A549 (cell line): ENCODE results near the gene CDIP1. TPM values are rescaled to one million over a fixed set of nuclear protein-coding genes. Genes with fewer than 3 reads are reported as not detected.

ENCODE experiments used
- ATAC-seq, 2 experiments: fragments of 200-7000 bp in 1 of 2; fragments of >200 bp in 1 of 2; cut with Nextera tagmentation in 1 of 2; cut with Tn5 transposase in 1 of 2; 3 replicates each; pipeline versions ENCODE4 v1.8.0 to v1.9.1; 2018 to 2020; ENCODE audit warnings: mild to moderate bottlenecking in 1 of 2, moderate library complexity in 1 of 2
- CTCF ChIA-PET: fragments of 300-600 bp; sonication (Branson Sonifier 250); formaldehyde crosslinking; extraction: SDS; loops from one replicate; lab custom pipeline; 2021; ENCODE audit warnings: antibody characterized with exemption, inconsistent platforms; lab: Yijun Ruan, JAX
- POLR2A ChIA-PET: fragments of 350-600 bp; formaldehyde crosslinking; extraction: SDS; loops from one replicate; lab custom pipeline; 2021; ENCODE audit warnings: antibody characterized with exemption, inconsistent platforms; lab: Yijun Ruan, JAX
- DNase-seq, 2 experiments: peaks; one replicate each; pipeline versions ENCODE4 v3.0.0 to v3.0.0-alpha.2; 2011 to 2016; ENCODE audit warnings: low read depth in 1 of 2, low spot score in 1 of 2
- FAIRE-seq: peaks from 2 replicates; lab custom pipeline; 2011; peaks lifted over from hg19 to GRCh38; lab: Jason Lieb, UNC
- H3K27ac ChIP-seq, 2 experiments: fragments of >200 bp; sonication (Bioruptor Twin); formaldehyde crosslinking; 3 replicates each; pipeline ENCODE4 v1.5.1; 2016 to 2017
- H3K4me1 ChIP-seq: fragments of >200 bp; sonication (Bioruptor Twin); formaldehyde crosslinking; 3 replicates; pipeline ENCODE4 v1.6.1; 2016
- H3K4me2 ChIP-seq: fragments of >200 bp; sonication (Bioruptor Twin); formaldehyde crosslinking; 3 replicates; pipeline ENCODE4 v1.6.1; 2016
- H3K4me3 ChIP-seq: fragments of >200 bp; sonication (Bioruptor Twin); formaldehyde crosslinking; 3 replicates; pipeline ENCODE4 v1.5.1; 2016
- H3K9me3 ChIP-seq: fragments of >200 bp; sonication (Bioruptor Twin); formaldehyde crosslinking; 3 replicates; pipeline ENCODE4 v1.6.1; 2016
- CHD2 ChIP-seq: fragments of 150-350 bp; IDR thresholded peaks from 2 replicates; pipeline ENCODE4 v1.6.1; 2014; ENCODE audit warnings: low read length; ENCODE audit not compliant: partially characterized antibody
- EHF ChIP-seq: fragments of 250-450 bp; sonication (Bioruptor Pico); IDR thresholded peaks from 2 replicates; pipeline ENCODE4 v1.5.0; 2020; ENCODE audit warnings: mild to moderate bottlenecking
- ESRRA ChIP-seq: fragments of 150-350 bp; IDR thresholded peaks from 2 replicates; pipeline ENCODE4 v1.6.1; 2014; ENCODE audit warnings: mild to moderate bottlenecking, low read length, borderline replicate concordance
- FOSB ChIP-seq: fragments of 250-450 bp; sonication (Bioruptor Pico); IDR thresholded peaks from 2 replicates; pipeline ENCODE4 v1.5.0; 2020; ENCODE audit warnings: mild to moderate bottlenecking, moderate library complexity
- FOXS1 ChIP-seq: fragments of 250-450 bp; sonication (Bioruptor Pico); IDR thresholded peaks from 2 replicates; pipeline ENCODE4 v1.5.0; 2020; ENCODE audit warnings: mild to moderate bottlenecking, moderate library complexity
- GATA3 ChIP-seq: IDR thresholded peaks from 2 replicates; pipeline ENCODE4 v1.6.1; 2012; ENCODE audit warnings: borderline replicate concordance
- KDM1A ChIP-seq: fragments of 200-600 bp; sonication (generic); IDR thresholded peaks from 2 replicates; pipeline ENCODE4 v1.6.1; 2016; ENCODE audit warnings: low read depth, mild to moderate bottlenecking
- MAFK ChIP-seq: fragments of 450-650 bp; IDR thresholded peaks from 2 replicates; pipeline ENCODE4 v1.6.1; 2014; ENCODE audit not compliant: partially characterized antibody
- NFE2L2 ChIP-seq: fragments of 150-350 bp; conservative IDR thresholded peaks from 2 replicates; pipeline ENCODE4 v1.6.1; 2014; ENCODE audit warnings: low read length
- PHF8 ChIP-seq: fragments of 200-600 bp; sonication (generic); IDR thresholded peaks from 2 replicates; pipeline ENCODE4 v1.6.1; 2016; ENCODE audit warnings: low read depth, mild to moderate bottlenecking, antibody characterized with exemption, moderate library complexity, borderline replicate concordance
- RAD21 ChIP-seq, 2 experiments: fragments of >200 bp in 1 of 2; sonication (Bioruptor Twin) in 1 of 2; formaldehyde crosslinking in 1 of 2; IDR thresholded peaks in 1 of 2; conservative IDR thresholded peaks in 1 of 2; 2 replicates in 1 of 2; 3 replicates in 1 of 2; pipeline ENCODE4 v1.6.1; 2012 to 2018; ENCODE audit warnings: inconsistent platforms in 1 of 2
- RNF2 ChIP-seq: fragments of 200-600 bp; sonication (generic); IDR thresholded peaks from 2 replicates; pipeline ENCODE4 v1.6.1; 2016; ENCODE audit warnings: low read depth, mild to moderate bottlenecking, antibody characterized with exemption, moderate library complexity, borderline replicate concordance
- SMC3 ChIP-seq: fragments of >200 bp; sonication (Bioruptor Twin); formaldehyde crosslinking; IDR thresholded peaks from 3 replicates; pipeline ENCODE4 v1.6.1; 2018; ENCODE audit warnings: inconsistent platforms
- ZC3H11A ChIP-seq: fragments of 450-650 bp; IDR thresholded peaks from 2 replicates; pipeline ENCODE4 v1.6.1; 2014; ENCODE audit warnings: antibody characterized with exemption, mild to moderate bottlenecking
- ZFP36 ChIP-seq: fragments of 450-650 bp; IDR thresholded peaks from 2 replicates; pipeline ENCODE4 v1.6.1; 2014; ENCODE audit warnings: borderline replicate concordance; ENCODE audit not compliant: partially characterized antibody
- ZNF302 ChIP-seq: fragments of 250-450 bp; sonication (Bioruptor Pico); IDR thresholded peaks from 2 replicates; pipeline ENCODE4 v1.9.0; 2021; ENCODE audit warnings: inconsistent platforms, mild to moderate bottlenecking, moderate library complexity
- WGBS: methylation state at CpG from one replicate; pipeline ENCODE4 v1.1.6; 2017; ENCODE audit errors: missing lambda C conversion rate; 5-methylcytosine and 5-hydroxymethylcytosine counted together
- polyA plus RNA-seq, 4 experiments: library from polyadenylated mRNA; depleted of rRNA in 3 of 4; stranded (reverse); fragments of >200 nt; fragmentation: RNase III in 1 of 4; extraction: RNeasy Plus Mini Kit Qiagen cat#74134 plus additional on column Dnase treatment in 1 of 4; gene quantifications; 2 replicates in 3 of 4; 3 replicates in 1 of 4; pipeline ENCODE4 v1.2.3, GENCODE V29; 2011 to 2017
- TF ChIP-seq, protein P1 (sequence below): fragments of >200 bp; sonication (Bioruptor Twin); formaldehyde crosslinking; IDR thresholded peaks from 3 replicates; pipeline ENCODE4 v1.6.1; 2016
- TF ChIP-seq, protein P2 (sequence below): fragments of >200 bp; sonication (Bioruptor Twin); formaldehyde crosslinking; IDR thresholded peaks from 3 replicates; pipeline ENCODE4 v1.5.1; 2016
- TF ChIP-seq, protein P3 (sequence below): IDR thresholded peaks from 2 replicates; pipeline ENCODE4 v1.6.1; 2012; ENCODE audit warnings: low read depth, borderline replicate concordance
- TF ChIP-seq, protein P4 (sequence below): fragments of 200-600 bp; sonication (generic); IDR thresholded peaks from 2 replicates; pipeline ENCODE4 v1.6.1; 2016; ENCODE audit warnings: antibody characterized with exemption, mild to moderate bottlenecking, moderate library complexity
- TF ChIP-seq, protein P5 (sequence below): fragments of >200 bp; sonication (Bioruptor Twin); formaldehyde crosslinking; IDR thresholded peaks from 2 replicates; pipeline ENCODE4 v1.6.1; 2016
- TF ChIP-seq, protein P6 (sequence below): fragments of 250-450 bp; sonication (Bioruptor Pico); IDR thresholded peaks from 2 replicates; pipeline ENCODE4 v1.5.0; 2021; ENCODE audit warnings: mild to moderate bottlenecking, moderate library complexity, borderline replicate concordance

Gene CDIP1
- polyA plus RNA-seq, 2 of the 4 experiments (the other 2 are of a cell fraction): 3.7 to 8.4 TPM

DNA sequence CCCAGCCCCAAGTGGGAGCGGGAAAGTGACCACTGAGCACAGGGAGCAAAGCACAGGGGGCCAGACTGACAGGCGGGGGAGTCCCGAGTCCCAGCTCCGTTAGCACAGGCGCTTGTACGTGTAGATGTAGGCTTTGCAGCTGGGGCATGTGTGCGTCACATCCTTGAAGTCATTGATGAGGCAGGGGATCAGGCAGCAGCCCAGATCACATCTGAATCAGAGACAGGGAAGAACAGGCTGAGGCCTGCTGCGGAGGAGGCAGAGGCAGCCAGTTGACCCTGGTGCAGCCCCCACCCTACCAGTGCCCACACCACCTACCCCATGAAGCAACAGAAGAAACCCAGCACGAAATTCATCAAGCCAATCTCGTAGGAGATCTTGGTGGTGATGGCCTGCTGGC is 26.1 kb downstream of the CDIP1 start (continued):
- TF ChIP-seq EHF (no peak), GATA3 (no peak)
- TF ChIP-seq, protein P1, sequence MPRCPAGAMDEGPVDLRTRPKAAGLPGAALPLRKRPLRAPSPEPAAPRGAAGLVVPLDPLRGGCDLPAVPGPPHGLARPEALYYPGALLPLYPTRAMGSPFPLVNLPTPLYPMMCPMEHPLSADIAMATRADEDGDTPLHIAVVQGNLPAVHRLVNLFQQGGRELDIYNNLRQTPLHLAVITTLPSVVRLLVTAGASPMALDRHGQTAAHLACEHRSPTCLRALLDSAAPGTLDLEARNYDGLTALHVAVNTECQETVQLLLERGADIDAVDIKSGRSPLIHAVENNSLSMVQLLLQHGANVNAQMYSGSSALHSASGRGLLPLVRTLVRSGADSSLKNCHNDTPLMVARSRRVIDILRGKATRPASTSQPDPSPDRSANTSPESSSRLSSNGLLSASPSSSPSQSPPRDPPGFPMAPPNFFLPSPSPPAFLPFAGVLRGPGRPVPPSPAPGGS: no peak

DNA sequence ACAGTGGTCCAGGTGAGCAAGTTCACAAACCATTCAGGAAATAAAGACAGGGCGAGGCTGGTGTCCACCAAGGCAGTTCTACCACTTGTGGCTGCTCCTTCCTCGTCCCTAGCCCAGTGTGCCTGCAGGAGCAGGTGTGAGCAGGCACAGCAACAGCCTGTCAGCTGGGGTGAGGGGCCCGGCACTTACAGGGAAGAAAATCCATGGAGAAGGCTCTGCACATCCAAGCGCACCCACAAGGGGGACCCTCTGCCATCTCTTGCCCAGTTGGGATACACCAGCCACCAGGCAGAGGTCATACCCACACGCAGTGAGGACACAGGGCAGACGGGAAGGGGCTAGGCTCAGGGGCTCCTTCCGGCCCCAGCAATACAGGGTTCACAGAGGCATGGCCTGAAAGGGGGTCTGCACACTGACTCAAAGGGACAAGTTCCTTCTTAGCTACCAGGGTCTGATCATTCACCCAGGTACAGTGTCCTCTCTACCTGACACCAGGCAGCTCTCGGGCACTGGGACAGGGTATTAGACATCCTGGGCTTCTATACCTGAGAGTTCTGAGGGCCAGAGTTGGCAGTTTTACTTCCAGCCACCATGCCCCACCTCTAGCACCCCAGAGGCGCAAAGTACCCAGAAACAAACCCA is 27.0 kb downstream of the CDIP1 start:
- peak; percentile 71 to 80 for DNase-seq
- WGBS: 52% methylated on average over 7 of the region's 9 CpGs
- ChIA-PET POLR2A (no interaction called here), CTCF (interaction anchor here (0.5 to 18.0 kb wide), 18 partner anchors 9 to 445 kb away, joined by 3 to 301 read pairs (median 4); partner anchors contain the start of genes CDIP1, MGRN1 and NMRAL1)
- FAIRE-seq: peak; percentile 28
- ATAC-seq: peak; percentile 89 to 94
- no peak overlapping the region for H3K27ac ChIP-seq
- no peaks in the 10 kb centered on the region for H3K9me3 ChIP-seq
- TF ChIP-seq ESRRA: 0 out of 2 replicates have a peak, but pooled peaks have one; percentile 13
- TF ChIP-seq, protein P2, sequence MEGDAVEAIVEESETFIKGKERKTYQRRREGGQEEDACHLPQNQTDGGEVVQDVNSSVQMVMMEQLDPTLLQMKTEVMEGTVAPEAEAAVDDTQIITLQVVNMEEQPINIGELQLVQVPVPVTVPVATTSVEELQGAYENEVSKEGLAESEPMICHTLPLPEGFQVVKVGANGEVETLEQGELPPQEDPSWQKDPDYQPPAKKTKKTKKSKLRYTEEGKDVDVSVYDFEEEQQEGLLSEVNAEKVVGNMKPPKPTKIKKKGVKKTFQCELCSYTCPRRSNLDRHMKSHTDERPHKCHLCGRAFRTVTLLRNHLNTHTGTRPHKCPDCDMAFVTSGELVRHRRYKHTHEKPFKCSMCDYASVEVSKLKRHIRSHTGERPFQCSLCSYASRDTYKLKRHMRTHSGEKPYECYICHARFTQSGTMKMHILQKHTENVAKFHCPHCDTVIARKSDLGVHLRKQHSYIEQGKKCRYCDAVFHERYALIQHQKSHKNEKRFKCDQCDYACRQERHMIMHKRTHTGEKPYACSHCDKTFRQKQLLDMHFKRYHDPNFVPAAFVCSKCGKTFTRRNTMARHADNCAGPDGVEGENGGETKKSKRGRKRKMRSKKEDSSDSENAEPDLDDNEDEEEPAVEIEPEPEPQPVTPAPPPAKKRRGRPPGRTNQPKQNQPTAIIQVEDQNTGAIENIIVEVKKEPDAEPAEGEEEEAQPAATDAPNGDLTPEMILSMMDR: peak; percentile 49
- no peak for TF ChIP-seq FOXS1 (CRISPR knock-in tag)
- no peak for TF ChIP-seq ZFP36
- TF ChIP-seq, protein P3, sequence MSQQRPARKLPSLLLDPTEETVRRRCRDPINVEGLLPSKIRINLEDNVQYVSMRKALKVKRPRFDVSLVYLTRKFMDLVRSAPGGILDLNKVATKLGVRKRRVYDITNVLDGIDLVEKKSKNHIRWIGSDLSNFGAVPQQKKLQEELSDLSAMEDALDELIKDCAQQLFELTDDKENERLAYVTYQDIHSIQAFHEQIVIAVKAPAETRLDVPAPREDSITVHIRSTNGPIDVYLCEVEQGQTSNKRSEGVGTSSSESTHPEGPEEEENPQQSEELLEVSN: no peak
- TF ChIP-seq RAD21 (conservative IDR thresholded peaks at IDR 0.05 in 1 of 2, IDR thresholded peaks at IDR 0.05 in 1 of 2): peak; percentile 52 to 56
- TF ChIP-seq SMC3: peak; percentile 48; the same call in 1 of the 3 replicates
- TF ChIP-seq MAFK: no peak
- no peak for TF ChIP-seq ZC3H11A
- TF ChIP-seq FOSB: no peak
- no peak overlapping the region for H3K4me3 ChIP-seq
- no peak overlapping the region for H3K4me2 ChIP-seq
- H3K4me1 ChIP-seq: no peaks in the 10 kb centered on the region

DNA sequence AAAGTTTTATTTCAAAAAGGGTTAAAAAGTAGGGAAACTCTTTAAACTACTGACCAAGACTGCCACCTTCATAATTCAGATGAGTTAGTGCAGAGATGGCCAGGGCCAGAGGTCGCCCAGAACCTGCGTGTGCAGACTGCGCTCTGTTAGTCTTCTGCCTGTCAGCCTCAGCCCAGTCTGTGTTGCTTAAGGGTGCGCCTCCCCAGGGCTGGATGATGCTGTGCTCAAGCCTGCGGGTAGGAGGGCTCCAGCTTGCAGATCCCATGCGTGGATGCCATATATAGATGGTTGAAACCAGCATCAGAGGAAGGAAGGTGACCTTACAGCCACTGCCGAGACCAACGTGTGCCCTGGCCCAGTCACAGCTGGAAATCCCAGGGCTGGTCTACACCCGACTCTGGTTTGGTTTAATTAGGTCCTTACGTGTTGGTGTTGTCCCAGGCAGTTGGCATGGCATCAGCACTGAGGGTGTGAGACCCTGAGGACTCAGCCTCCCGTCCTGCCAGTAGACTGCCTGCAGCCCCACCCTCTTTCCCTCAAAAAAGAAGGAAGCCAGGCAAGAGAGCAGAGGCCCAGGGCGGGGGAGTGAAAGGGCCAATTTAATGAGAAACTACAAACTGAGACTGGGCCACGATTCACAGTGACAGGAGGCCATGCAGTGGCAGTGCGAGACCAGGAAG is 27.7 kb downstream of the CDIP1 start:
- H3K4me1 ChIP-seq: no peaks in the 10 kb centered on the region
- ChIA-PET POLR2A (no interaction called here), CTCF (interaction anchor here (0.7 to 18.0 kb wide), 10 partner anchors 10 to 446 kb away, joined by 3 to 301 read pairs (median 6); partner anchors contain the start of genes CDIP1 and NMRAL1)
- H3K27ac ChIP-seq: no peak overlapping the region
- FAIRE-seq (no peak), ATAC-seq (no peak), DNase-seq (no peak)
- no peak overlapping the region for H3K4me2 ChIP-seq
- 77% methylated on average over 13 of the region's 14 CpGs for WGBS
- no peak overlapping the region for H3K4me3 ChIP-seq
- H3K9me3 ChIP-seq: no peaks in the 10 kb centered on the region
- no peak for TF ChIP-seq PHF8
- TF ChIP-seq GATA3: no peak
- TF ChIP-seq KDM1A: no peak
- TF ChIP-seq ZNF302 (CRISPR knock-in tag): no peak
- TF ChIP-seq, protein P3: no peak
- no peak for TF ChIP-seq CHD2
- TF ChIP-seq, protein P4, sequence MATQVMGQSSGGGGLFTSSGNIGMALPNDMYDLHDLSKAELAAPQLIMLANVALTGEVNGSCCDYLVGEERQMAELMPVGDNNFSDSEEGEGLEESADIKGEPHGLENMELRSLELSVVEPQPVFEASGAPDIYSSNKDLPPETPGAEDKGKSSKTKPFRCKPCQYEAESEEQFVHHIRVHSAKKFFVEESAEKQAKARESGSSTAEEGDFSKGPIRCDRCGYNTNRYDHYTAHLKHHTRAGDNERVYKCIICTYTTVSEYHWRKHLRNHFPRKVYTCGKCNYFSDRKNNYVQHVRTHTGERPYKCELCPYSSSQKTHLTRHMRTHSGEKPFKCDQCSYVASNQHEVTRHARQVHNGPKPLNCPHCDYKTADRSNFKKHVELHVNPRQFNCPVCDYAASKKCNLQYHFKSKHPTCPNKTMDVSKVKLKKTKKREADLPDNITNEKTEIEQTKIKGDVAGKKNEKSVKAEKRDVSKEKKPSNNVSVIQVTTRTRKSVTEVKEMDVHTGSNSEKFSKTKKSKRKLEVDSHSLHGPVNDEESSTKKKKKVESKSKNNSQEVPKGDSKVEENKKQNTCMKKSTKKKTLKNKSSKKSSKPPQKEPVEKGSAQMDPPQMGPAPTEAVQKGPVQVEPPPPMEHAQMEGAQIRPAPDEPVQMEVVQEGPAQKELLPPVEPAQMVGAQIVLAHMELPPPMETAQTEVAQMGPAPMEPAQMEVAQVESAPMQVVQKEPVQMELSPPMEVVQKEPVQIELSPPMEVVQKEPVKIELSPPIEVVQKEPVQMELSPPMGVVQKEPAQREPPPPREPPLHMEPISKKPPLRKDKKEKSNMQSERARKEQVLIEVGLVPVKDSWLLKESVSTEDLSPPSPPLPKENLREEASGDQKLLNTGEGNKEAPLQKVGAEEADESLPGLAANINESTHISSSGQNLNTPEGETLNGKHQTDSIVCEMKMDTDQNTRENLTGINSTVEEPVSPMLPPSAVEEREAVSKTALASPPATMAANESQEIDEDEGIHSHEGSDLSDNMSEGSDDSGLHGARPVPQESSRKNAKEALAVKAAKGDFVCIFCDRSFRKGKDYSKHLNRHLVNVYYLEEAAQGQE: no peak
- TF ChIP-seq, protein P5, sequence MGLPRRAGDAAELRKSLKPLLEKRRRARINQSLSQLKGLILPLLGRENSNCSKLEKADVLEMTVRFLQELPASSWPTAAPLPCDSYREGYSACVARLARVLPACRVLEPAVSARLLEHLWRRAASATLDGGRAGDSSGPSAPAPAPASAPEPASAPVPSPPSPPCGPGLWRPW: no peak
- no peak for TF ChIP-seq RNF2
- no peak for TF ChIP-seq NFE2L2
- TF ChIP-seq, protein P6, sequence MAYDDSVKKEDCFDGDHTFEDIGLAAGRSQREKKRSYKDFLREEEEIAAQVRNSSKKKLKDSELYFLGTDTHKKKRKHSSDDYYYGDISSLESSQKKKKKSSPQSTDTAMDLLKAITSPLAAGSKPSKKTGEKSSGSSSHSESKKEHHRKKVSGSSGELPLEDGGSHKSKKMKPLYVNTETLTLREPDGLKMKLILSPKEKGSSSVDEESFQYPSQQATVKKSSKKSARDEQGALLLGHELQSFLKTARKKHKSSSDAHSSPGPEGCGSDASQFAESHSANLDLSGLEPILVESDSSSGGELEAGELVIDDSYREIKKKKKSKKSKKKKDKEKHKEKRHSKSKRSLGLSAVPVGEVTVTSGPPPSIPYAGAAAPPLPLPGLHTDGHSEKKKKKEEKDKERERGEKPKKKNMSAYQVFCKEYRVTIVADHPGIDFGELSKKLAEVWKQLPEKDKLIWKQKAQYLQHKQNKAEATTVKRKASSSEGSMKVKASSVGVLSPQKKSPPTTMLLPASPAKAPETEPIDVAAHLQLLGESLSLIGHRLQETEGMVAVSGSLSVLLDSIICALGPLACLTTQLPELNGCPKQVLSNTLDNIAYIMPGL (CRISPR knock-in tag): no peak
